ENCODE data around the gene DLG4.
A peak's percentile ranks its signal among the peaks of the same experiment; 100 is the strongest.
"Not testable (repeated sequence)": the region's sequence is repeated elsewhere in the genome, so short reads cannot be mapped to it uniquely, and the experiment has no call there.

DLG4 gene

GRCh38 chr17:7249214-7249613 is 29.6 kb upstream of the DLG4 start:
- no peak for DNase-seq (ENCODE audit: low read depth in 2 of 2)

DNA sequence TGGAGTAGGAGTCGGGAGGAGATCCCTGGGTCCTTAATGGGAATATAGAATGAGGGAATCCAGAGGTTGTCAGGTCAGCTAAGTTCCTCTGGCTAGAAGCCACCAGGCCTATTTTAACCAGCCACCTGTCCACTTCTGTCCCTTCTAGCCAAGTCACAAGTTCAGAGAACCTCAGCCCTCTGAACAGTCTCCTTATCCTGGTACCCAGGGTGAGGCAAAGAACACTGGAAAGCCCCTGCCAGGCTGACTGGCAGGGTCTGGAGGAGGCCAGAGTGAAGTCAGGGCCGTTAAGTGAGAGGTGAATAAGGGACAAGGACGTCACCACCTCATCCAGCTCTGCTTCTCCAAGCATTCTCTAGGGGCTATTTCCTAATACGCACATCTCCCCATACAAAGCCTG is 29.2 kb upstream of the DLG4 start:
- no peak for DNase-seq (ENCODE audit: low read depth in 2 of 2)

GRCh38 chr17:7246779-7247178 is 27.1 kb upstream of the DLG4 start:
- no peak for DNase-seq (ENCODE audit: low read depth in 2 of 2)

- not testable (repeated sequence) for DNase-seq (ENCODE audit: low read depth in 2 of 2)
Observed at GRCh38 chr17:7243838-7244237, 24.2 kb upstream of the DLG4 start.

DNA sequence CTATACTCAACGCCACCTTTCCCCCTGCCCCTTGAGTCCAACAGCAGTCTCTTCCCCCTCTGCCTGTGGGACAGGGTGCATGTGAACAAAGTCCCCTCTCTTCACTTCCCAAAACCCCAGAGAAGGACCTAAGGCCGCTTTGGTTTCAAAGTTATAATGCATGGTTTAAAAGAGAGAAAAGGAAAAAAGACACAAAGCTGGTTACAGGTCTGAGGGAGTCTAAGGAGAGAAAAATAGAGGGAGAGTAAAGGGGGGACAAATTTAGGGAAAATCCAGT is 23.8 kb upstream of the DLG4 start:
- no peak for DNase-seq (ENCODE audit: low read depth in 2 of 2)

- DNase-seq (ENCODE audit: low read depth in 2 of 2): peak; percentile 83 to 87
Observed at GRCh38 chr17:7242717-7243452, 23.2 kb upstream of the DLG4 start.

- peak; percentile 86 to 89 for DNase-seq (ENCODE audit: low read depth in 2 of 2)
Observed at GRCh38 chr17:7241783-7242716, 22.4 kb upstream of the DLG4 start, which contains the start of gene GABARAP. TSS of gene GABARAP (minus strand) at chr17:7242449. CDS start at chr17:7242330, 119 bp downstream.

DNA sequence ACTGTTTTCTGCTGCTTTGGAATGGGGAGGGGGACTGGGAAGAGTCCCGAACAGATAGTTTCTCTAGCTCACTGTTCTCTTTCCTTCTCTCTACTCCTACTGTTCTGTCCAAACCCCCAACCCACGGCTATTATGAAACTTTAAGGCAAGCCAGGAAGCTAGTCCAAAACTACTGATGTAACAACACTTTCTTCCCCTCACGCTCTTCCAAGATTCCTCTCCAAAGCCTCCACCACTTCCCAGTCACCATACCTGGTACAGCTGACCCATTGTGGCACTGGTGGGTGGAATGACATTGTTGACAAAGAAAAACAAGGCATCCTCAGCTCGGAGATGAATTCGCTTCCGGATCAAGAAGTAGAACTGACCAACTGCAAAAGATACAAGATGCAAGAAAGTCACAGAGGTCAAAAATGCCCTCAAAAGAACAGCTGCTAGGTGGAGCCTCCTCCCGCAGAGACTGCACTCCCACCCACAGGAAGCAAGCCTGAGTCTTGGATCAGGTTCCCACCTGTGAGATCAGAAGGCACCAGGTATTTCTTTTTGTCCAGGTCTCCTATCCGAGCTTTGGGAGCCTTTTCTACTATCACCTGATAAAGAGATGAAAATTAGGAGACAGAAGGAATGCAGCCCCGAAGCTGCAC is 21.6 kb upstream of the DLG4 start:
- no peak for DNase-seq (ENCODE audit: low read depth in 2 of 2)

DNA sequence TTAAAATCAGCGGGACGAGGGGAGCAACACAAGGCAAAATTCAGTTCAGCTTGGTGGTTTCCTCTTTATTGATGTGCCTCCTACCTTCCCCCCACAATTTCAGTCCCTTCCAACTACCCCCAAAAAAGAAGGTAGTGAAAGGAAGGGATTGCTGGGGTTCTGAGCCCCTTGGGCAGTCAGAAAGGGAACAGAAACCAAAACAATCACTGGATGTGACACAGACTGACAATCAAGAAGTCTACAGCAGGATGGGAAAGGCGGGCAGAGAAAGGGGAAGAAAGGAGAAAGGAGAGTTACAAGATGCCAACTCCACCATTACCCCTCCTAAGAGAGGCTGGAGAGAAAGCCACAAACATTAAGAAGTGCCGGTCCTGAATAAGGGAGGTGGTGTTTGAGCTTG is 20.7 kb upstream of the DLG4 start:
- no peak for DNase-seq (ENCODE audit: low read depth in 2 of 2)

- peak; percentile 96 to 97 for DNase-seq (ENCODE audit: low read depth in 2 of 2)
Observed at GRCh38 chr17:7239091-7240027, 19.7 kb upstream of the DLG4 start, which contains the start of gene PHF23. TSS of gene PHF23 (minus strand) at chr17:7239457. CDS start at chr17:7239279, 178 bp downstream.

GRCh38 chr17:7238420-7239090 is 18.9 kb upstream of the DLG4 start:
- DNase-seq (ENCODE audit: low read depth in 2 of 2): no peak

- DNase-seq (ENCODE audit: low read depth in 2 of 2): peak; percentile 64 to 84
Observed at GRCh38 chr17:7237761-7238419, 18.3 kb upstream of the DLG4 start.

- DNase-seq (ENCODE audit: low read depth in 2 of 2): no peak
Observed at GRCh38 chr17:7237266-7237760, 17.7 kb upstream of the DLG4 start.

GRCh38 chr17:7236808-7237207 is 17.2 kb upstream of the DLG4 start:
- DNase-seq (ENCODE audit: low read depth in 2 of 2): no peak

DNA sequence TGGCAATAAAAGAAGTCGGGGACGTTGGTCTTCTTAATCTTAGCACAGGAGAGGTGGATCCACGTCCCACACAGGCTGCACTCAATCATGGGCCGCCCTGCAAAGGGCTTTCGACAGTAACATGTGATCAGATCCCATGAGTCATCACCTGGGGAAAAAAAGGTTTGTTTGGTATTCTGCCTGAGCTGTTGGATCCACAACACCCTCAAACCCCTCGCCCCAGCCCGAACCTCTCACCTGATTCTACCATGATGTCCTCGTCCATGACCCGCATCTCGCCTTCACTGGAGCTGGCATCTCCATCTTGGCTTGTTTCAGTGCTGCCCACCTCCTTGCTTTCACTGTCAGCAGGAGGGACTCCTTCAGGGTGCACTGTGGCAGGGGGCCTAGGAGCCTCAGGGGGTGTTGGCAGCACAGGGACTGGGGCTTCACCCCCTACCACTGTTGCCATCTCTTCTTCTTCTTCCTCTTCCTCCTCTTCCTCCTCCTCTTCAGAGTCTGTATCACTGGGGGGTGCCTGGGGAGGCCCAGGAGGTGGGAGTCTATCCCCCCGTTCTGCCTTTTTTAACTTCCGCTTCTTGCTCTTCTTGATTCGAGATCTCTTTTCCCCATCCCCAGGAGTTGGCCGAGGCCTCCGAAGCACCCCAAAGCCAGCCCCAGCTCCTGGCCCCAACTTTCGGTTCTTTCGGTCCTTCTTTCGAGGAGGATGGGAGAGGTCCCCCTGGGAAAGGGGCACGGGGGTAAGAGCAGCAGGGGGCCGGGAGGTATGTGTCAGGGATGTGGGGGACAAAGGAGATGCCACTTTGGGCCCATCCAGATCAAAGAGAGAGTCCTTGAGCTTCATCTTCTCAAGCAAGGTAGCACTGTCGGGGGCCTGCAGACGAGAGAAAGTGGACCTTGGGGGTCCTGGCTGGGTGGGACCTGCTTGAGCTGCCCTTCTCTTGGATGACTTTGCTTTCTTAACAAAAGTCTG is 16.3 kb upstream of the DLG4 start:
- no peak for DNase-seq (ENCODE audit: low read depth in 2 of 2)

- peak; percentile 93 to 94 for DNase-seq (ENCODE audit: low read depth in 2 of 2)
Observed at GRCh38 chr17:7234083-7234951, 14.7 kb upstream of the DLG4 start, which contains the start of gene DVL2. TSS of gene DVL2 (minus strand) at chr17:7234517. CDS start at chr17:7234262, 255 bp downstream.

GRCh38 chr17:7233701-7234082 is 14.1 kb upstream of the DLG4 start:
- DNase-seq (ENCODE audit: low read depth in 2 of 2): no peak

GRCh38 chr17:7232114-7232513 is 12.5 kb upstream of the DLG4 start:
- DNase-seq (ENCODE audit: low read depth in 2 of 2): no peak
